Measurements from ENCODE around the gene WRAP53. TPM values are rescaled to one million over a fixed set of nuclear protein-coding genes. Genes with fewer than 3 reads are reported as not detected.

The WRAP53 gene
- polyA plus RNA-seq, 1 donor (not counting 4 experiments of a cell fraction or from before 2014, with no cell fraction given): 8.2 TPM

GRCh38 chr17:7715936-7716886 lies 27.9 kb downstream of the WRAP53 start:
- H2AFZ ChIP-seq (ENCODE audit: control insufficient read depth, low read length): peak overlapping the region; percentile 21
- no peak for TF ChIP-seq EZH2 (IDR thresholded peaks at IDR 0.05; ENCODE audit: low read length)
- DNase-seq (ENCODE audit: low read depth, low spot score) (no peak), FAIRE-seq (peak; percentile 13)
- peak overlapping the region; percentile 42 for H3K27ac ChIP-seq (ENCODE audit: control insufficient read depth, insufficient read depth, low read length)
- H3K9ac ChIP-seq (ENCODE audit: control insufficient read depth, extremely low read depth, insufficient read depth, low read length): peak overlapping the region; percentile 73
- peaks cover 4% of the 10 kb centered on the region for H3K4me1 ChIP-seq (ENCODE audit: control insufficient read depth, extremely low read depth, insufficient read depth, low read length)
- H3K27me3 ChIP-seq (ENCODE audit: control insufficient read depth, extremely low read depth, insufficient read depth, low read length): peaks cover 26% of the 10 kb centered on the region
- dilution Hi-C loops (cut with MboI; ENCODE audit: extremely low pct_ligation_motif_present, low sequenced_read_pairs): no loop called here
- H3K9me1 ChIP-seq (ENCODE audit: control insufficient read depth, extremely low read depth, insufficient read depth, low read length): no peaks in the 10 kb centered on the region
- H3K4me2 ChIP-seq (ENCODE audit: control insufficient read depth, extremely low read depth, insufficient read depth, low read depth, low read length): peak overlapping the region; percentile 93
- H4K20me1 ChIP-seq (ENCODE audit: control insufficient read depth, extremely low read depth, insufficient read depth, low read length): no peaks in the 10 kb centered on the region
- H3K79me2 ChIP-seq (ENCODE audit: control insufficient read depth, insufficient read depth, low read length): no peaks in the 10 kb centered on the region
- no peaks in the 10 kb centered on the region for H3K9me3 ChIP-seq (ENCODE audit: control insufficient read depth, low read depth, low read length)
- no peaks in the 10 kb centered on the region for H3K36me3 ChIP-seq (ENCODE audit: control insufficient read depth in 2 of 2, extremely low read depth in 1 of 2, insufficient read depth in 2 of 2, low read length in 2 of 2)
- peak overlapping the region; percentile 60 to 91 (median 79) for H3K4me3 ChIP-seq (ENCODE audit: control insufficient read depth in 2 of 3, extremely low read depth in 1 of 3, insufficient read depth in 2 of 3, low read depth in 1 of 3, low read length in 3 of 3)

DNA sequence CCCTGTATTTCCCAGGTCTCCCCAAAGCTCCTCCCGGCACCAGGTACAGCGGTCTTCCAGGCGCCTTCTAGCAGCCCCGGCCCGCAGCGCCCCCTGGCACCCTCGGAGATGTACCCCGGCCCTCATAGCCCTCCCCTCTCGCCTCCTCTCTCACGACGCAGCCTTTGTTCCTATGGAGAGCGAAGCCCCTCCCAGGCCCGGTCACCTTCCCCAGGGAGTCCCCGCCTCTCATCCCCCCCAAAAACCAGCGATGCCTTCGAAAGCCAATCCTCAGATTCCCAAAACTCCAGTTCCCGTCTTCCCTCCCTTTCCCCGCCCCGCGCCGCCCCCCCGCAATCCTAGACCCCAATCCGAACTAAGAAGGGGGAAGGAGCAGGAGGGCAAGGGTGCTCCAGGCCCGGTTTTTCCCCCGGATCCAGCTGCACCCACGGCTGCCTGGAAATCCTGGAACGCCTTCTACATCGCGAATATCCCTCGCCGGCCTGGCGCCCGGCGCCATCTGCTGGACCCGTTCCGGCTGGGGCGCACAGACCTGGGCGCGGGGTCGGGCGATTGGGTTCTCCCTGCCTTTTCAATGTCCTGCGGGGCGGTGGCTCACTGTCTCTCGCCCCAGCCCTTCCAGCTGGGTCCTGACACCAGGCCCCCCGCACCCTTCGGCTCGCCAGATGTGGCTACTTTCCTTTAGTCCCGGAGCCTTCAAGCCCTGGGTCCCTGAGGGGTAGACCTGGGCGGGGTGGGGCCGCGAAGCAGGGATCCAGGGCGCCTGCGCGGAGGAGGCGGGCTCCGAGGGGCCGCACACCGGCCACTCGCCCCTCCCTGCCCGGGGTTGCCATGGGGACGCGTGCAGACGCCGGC lies 28.9 kb downstream of the WRAP53 start, which contains the start of gene DNAH2:
Gene DNAH2, plus strand, starts transcription at position 844 of the 855 bp plus-strand sequence. CDS start 1,991 bp downstream, outside the sequence.
- H3K27ac ChIP-seq (ENCODE audit: control insufficient read depth, insufficient read depth, low read length): peak within 1 kb of the TSS; percentile 42
- peak within 1 kb of the TSS; percentile 60 to 91 (median 79) for H3K4me3 ChIP-seq (ENCODE audit: control insufficient read depth in 2 of 3, extremely low read depth in 1 of 3, insufficient read depth in 2 of 3, low read depth in 1 of 3, low read length in 3 of 3)
- peak within 1 kb of the TSS; percentile 83 for H2AFZ ChIP-seq (ENCODE audit: control insufficient read depth, low read length)
- H3K36me3 ChIP-seq (ENCODE audit: control insufficient read depth in 2 of 2, extremely low read depth in 1 of 2, insufficient read depth in 2 of 2, low read length in 2 of 2): no peaks in the 10 kb centered on the region
- peaks cover 4% of the 10 kb centered on the region for H3K4me1 ChIP-seq (ENCODE audit: control insufficient read depth, extremely low read depth, insufficient read depth, low read length)
- H3K27me3 ChIP-seq (ENCODE audit: control insufficient read depth, extremely low read depth, insufficient read depth, low read length): peaks cover 21% of the 10 kb centered on the region
- peak within 1 kb of the TSS; percentile 73 for H3K9ac ChIP-seq (ENCODE audit: control insufficient read depth, extremely low read depth, insufficient read depth, low read length)
- no peak for FAIRE-seq
- no peak for TF ChIP-seq EZH2 (IDR thresholded peaks at IDR 0.05; ENCODE audit: low read length)
- peak; percentile 42 to 77 (median 75) for TF ChIP-seq CTCF (optimal IDR thresholded peaks at IDR 0.05 in 1 of 3, IDR thresholded peaks at IDR 0.05 in 1 of 3, conservative IDR thresholded peaks at IDR 0.05 in 1 of 3; ENCODE audit: extremely low read depth in 1 of 3, insufficient read depth in 2 of 3, low read length in 3 of 3)
- H4K20me1 ChIP-seq (ENCODE audit: control insufficient read depth, extremely low read depth, insufficient read depth, low read length): no peaks in the 10 kb centered on the region
- peak within 1 kb of the TSS; percentile 93 for H3K4me2 ChIP-seq (ENCODE audit: control insufficient read depth, extremely low read depth, insufficient read depth, low read depth, low read length)
- dilution Hi-C loops (cut with MboI; ENCODE audit: extremely low pct_ligation_motif_present, low sequenced_read_pairs): no loop called here
- H3K9me1 ChIP-seq (ENCODE audit: control insufficient read depth, extremely low read depth, insufficient read depth, low read length): no peaks in the 10 kb centered on the region
- DNase-seq (ENCODE audit: low read depth, low spot score): peak; percentile 65
- no peaks in the 10 kb centered on the region for H3K9me3 ChIP-seq (ENCODE audit: control insufficient read depth, low read depth, low read length)
- no peaks in the 10 kb centered on the region for H3K79me2 ChIP-seq (ENCODE audit: control insufficient read depth, insufficient read depth, low read length)
